ENCODE measurements around the gene DHRS7C.

Gene DHRS7C

GRCh38 chr17:9790889-9791876, at the start of gene DHRS7C:
Gene DHRS7C (minus strand): TSS chr17:9791592. CDS start chr17:9791284, 308 bp downstream.
- no peak for DNase-seq (ENCODE audit: low read depth)

- no peak for DNase-seq (ENCODE audit: low read depth)
Observed at GRCh38 chr17:9839433-9839832, 48.0 kb upstream of the DHRS7C start.

DNA sequence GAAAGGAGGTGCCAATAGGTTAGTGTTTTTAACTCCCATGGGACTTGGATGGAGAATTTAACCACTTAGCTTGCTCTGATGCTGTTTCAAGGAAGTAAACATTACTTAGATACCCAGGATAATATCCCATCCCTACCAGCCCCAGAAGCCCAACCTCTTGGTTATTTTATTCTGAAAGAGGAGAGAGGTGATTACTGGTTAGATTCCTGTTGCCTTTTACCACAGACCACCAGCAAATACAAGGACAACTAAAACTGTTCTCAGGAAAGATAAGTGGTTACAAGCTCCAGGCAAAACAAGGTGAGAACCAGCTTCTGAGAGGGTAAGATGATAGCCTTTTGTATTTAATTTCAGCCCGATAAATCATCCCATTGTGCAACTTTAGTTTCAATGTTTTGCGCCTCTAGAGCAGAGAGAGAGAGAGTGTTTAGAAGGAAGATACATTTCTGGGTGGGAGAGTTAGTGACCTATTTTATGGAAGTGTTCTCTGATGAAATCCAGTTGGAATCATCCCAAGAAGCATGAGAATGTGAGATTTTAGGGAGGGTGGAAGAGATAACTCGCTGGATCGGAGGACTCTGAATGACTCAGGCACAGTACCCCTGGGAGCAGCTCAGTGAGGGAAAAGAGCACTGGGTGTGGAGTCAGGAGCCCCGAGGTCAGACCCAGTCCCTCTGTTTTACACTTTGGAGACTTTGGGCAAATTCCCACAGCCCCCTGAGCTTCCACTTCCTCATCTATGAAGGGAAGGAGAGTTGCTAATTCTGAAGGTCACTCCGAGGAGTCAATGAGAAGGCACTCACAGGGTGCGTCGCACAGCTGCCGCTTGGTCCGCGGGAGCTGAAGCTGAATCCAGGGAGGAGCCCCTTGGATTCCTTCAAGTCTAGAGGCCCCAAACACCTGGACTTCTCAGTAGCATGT, 46.4 kb upstream of the DHRS7C start:
- no peak for DNase-seq (ENCODE audit: low read depth)

GRCh38 chr17:9833922-9834321, 42.5 kb upstream of the DHRS7C start:
- no peak for DNase-seq (ENCODE audit: low read depth)

DNA sequence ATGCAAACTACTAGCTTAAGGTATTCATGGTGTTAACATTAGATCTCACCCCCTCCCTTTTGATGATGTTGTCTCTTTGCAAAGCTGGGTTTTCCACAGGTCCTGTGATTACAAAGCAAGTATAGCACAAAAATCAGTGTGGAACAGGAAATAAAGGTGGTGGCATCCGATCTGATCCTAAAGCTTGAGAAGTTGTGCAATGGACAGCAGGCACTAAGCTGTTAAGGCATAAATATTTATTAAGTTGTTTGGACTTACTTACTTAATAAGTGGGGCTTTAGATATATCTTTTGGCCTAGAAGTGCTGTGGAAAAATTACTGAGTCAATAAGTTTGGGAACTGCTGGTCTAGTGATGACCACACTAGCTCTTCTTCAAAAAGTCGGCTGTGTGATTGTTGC, 39.3 kb upstream of the DHRS7C start:
- no peak for DNase-seq (ENCODE audit: low read depth)

DNA sequence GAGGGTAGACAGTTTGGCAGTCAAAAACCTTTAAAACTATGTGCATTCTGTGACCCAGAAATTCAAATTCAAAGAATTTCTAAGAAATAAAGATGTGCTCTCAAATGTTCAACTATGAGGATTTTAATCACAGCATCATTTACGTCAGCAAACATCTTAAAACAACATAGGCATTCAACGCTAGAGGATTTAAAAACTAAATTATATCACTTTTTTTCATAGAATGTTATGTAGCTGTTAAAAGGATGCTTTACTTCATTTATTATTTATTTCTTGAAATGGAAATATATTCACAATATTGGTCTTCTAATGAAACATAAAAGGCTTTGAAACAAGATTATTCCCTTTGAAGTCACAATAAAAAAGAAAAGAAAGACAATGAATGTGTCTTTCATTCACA, 38.0 kb upstream of the DHRS7C start:
- DNase-seq (ENCODE audit: low read depth), result no peak

DNA sequence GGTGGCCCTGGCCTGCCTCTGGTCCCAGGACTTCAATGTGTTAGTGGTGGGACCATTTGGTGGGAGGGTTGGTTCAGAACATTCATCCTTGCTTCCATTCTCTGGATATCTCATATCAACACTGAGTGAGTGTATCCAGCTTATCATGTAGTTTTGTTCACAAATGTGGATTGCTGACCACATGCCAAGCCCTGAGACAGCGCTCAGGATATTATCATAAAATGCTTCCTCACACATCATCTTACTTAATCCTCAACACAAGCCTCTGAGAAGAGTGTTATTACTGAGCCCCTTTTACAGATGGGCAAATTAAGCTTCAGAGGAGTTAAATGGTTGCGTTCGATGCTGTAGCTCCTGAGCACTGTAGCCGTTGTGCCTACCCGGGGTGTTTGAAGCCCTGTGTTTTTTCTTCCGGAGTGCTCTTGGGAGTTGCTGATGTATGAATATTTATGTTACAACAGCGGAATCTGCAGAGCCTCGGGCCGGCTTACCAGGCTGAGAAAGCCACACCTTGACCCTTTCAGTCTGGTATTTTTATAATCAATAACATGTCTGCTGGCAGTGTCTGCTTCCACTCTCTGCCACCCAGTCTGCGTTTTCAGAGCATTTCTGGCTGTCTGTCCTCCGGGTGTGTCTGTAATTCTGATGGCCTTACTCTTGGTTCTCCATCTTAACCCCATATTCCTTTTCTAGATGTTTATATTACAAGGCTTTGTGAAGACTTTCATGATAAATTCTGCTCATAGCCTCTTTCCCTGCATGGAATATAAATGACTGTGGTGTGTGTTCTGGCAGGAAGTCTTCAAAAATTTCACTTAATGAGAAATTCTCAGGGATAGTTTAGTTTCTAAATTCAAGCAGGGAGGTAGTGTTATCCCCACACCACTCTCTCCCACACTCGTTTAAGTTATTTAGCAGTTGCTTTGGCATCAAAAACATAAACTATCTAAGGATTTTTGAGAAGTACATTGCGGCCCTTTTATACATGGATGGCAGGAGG, 37.2 kb upstream of the DHRS7C start:
- no peak for DNase-seq (ENCODE audit: low read depth)

DNA sequence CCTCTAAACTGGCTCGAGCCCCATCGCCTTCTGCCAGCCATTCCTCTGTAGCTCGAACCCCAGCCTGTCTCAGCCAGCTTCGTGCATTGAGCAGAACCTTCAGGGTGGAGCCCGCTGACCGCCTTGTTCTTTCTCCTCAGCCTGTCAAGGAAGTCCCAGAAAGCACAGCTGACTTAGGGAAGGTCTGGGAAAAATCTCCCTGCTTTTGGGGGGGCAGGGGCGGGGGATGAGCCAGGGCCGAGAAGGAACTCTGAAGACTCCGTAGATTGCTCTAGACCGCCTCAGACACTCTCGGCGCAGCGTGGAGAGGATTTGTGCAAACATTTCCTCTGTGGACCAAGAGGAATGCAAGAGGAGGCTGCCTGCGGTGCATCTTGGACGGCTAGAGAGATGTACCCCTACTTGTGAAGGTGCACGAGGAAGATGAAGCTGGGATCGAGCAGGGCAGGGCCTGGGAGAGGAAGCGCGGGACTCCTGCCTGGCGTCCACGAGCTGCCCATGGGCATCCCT, 34.3 kb upstream of the DHRS7C start, which contains the start of gene GLP2R:
TSS of gene GLP2R (plus strand) at position 284 of the 510 bp plus-strand sequence. CDS start at position 424, 140 bp downstream.
- no peak for DNase-seq (ENCODE audit: low read depth)

GRCh38 chr17:9824797-9825338, 33.5 kb upstream of the DHRS7C start:
- DNase-seq (ENCODE audit: low read depth), result no peak

- no peak for DNase-seq (ENCODE audit: low read depth)
Observed at GRCh38 chr17:9824094-9824493, 32.7 kb upstream of the DHRS7C start.

DNA sequence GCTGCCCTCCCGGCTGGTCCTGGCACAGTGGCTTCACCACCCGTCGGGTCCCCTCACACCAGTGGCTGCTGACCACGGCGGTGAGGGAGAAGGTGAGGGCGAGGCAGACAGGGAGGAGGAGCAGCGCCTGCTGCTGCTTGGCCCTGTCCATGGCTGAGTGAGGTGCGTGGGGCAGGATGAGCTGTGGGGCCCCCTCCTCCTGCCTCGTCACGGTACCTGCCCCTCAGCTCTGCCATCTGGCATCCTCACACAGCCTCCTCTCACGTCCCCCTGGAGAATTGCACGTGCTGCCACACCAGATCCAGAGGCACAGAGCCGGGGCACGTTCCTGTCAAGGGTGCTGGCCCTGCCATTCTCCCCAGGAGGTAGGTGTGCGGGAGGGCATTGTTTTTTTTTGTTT, 30.5 kb upstream of the DHRS7C start, which contains the start of gene GSG1L2:
TSS of gene GSG1L2 (minus strand) at position 159 of the 400 bp plus-strand sequence. CDS start at position 151, 8 bp downstream.
- no peak for DNase-seq (ENCODE audit: low read depth)

DNA sequence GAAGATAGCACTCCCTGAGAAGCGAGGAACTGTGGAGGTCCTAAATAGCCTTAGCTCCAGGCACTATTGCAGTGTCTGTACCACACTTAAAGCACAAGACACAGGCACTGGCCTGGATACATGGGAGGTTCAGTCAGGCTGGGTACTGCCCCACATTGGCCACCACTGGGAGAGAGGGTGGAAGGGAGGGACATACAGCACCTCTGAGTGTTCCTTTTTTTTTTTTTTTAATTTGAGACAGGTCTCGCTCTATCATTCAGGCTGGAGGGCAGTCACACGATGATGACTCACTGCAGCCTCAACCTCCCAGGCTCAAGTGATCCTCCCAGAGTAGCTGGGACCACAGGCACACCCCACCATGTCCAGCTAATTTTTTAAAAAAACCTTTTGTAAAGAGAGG, 29.1 kb upstream of the DHRS7C start:
- no peak for DNase-seq (ENCODE audit: low read depth)

DNA sequence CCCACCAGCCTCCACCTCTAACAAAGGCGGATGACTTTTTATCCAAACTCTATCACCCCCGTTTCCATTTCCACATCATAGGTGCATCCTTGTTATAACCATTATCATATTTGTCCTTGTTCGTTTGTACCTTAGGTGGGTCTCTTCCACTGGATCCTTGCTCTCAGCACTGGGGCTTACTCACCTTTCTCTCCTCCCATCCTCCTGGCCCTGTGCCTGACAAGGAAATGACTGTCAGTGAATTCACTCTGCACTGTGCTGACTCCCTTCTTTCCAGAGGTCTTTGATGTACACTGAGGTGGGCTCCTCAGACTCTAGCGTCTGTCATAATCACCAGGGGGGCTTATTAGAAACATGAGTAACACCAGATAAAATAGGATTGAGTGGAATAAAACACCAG, 27.4 kb upstream of the DHRS7C start:
- no peak for DNase-seq (ENCODE audit: low read depth)

DNA sequence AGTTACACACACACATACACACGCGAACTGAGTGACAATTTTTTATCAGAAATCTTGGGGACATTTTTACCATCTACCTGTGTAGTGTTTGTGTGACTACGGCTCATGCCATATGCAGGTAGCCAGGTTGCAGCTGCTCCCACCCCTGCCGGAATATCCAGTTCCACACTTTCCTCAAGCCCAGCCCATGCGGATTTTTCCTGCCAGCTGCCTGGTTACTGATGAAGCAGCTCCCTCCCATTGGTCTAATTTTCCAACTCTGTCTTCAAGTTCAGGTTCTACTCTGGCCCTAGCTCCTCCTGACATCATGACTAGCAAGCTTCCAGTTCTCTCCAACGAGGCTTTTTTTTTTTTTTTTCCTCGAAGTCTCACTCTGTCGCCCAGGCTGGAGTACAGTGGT, 25.7 kb upstream of the DHRS7C start:
- DNase-seq (ENCODE audit: low read depth), result no peak

DNA sequence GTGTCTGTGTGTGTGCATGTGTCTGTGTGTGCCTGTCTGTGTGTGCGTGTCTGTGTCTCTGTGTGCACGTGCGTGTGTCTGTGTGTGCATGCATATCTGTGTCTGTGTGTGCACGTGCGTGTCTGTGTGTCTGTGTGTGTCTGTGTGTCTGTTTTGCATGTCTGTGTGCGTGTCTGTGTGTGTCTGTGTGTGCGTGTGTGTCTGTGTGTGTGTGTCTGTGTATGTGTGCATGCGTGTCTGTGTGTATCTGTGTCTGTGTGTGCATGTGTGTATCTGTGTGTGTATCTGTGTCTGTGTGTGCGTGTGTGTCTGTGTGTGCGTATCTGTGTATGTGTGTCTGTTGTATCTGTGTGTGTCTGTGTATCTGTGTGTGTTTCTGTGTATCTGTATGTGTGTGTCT, 25.1 kb upstream of the DHRS7C start:
- no peak for DNase-seq (ENCODE audit: low read depth)

DNA sequence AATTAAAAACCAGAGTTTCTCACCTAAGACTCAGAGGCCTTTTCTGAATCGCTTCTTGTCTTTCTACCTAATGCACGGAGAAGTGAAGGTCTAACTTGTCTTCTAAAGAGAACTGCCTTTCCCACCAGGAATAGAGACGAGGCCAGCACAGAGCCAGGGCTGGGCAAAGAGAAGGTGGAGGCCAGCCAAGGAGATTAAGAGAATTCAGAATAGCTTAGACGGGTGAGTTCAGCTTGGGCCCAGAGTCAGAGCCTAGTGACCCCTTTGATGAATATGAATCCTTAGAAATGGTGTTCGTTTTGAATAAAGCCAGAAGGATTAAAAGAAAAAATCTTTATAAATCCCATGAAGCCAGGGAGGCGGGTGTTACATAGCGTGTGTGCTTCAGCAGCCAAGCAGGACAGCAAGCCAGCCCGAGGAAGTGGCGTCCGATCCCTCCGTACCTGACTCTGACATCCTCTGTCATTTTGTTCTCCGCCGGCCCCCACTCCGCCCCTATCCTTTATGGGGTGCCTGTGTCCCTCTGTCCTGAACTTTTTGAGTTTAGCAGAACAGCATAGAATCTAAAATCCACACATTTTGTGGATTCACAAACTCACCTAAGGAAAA, 23.0 kb upstream of the DHRS7C start:
- DNase-seq (ENCODE audit: low read depth), result no peak

GRCh38 chr17:9813166-9813565, 21.8 kb upstream of the DHRS7C start:
- DNase-seq (ENCODE audit: low read depth), result no peak

DNA sequence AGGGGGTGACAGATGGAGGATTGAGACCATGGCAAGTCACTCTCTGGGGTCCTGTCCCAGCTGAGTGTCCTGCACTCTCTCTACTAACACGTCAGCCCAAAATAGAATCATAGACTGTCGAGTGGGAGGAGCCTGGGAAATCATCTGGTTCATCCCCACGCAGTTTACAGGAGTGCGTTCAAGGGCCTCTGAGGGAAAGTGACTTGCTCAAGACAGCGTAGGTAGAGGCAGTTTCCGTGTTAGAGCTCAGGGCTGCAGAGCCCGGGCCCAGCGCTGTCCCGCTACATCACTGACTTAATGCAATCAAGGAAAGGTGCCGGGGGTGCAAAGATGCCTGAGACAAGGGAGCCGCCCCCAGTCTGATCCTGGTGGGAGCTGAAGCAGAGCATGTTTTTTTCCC, 20.1 kb upstream of the DHRS7C start:
- DNase-seq (ENCODE audit: low read depth), result no peak

GRCh38 chr17:9811086-9811485, 19.7 kb upstream of the DHRS7C start:
- no peak for DNase-seq (ENCODE audit: low read depth)

All from non-pigmented ciliary epithelial cell (primary cell).